ENCODE data around the gene RAET1E.
"Not testable (repeated sequence)": the region's sequence is repeated elsewhere in the genome, so short reads cannot be mapped to it uniquely, and the experiment has no call there.

Gene RAET1E

GRCh38 chr6:149909701-149910470 is 12.0 kb upstream of the RAET1E start:
- ATAC-seq: no peak

- not testable (repeated sequence) for ATAC-seq
Measured at GRCh38 chr6:149908480-149908879, 10.6 kb upstream of the RAET1E start.

GRCh38 chr6:149907317-149907716 is 9.4 kb upstream of the RAET1E start:
- ATAC-seq: no peak

GRCh38 chr6:149906405-149906804 is 8.5 kb upstream of the RAET1E start:
- ATAC-seq: no peak

GRCh38 chr6:149905911-149906371 is 8.0 kb upstream of the RAET1E start:
- ATAC-seq: no peak

- no peak for ATAC-seq
Measured at GRCh38 chr6:149905371-149905910, 7.5 kb upstream of the RAET1E start.

GRCh38 chr6:149904661-149905370 is 6.9 kb upstream of the RAET1E start:
- ATAC-seq: no peak

GRCh38 chr6:149903938-149904611 is 6.2 kb upstream of the RAET1E start:
- ATAC-seq: no peak

GRCh38 chr6:149901444-149902140 is 3.7 kb upstream of the RAET1E start:
- no peak for ATAC-seq

GRCh38 chr6:149900620-149901443 is 2.9 kb upstream of the RAET1E start:
- no peak for ATAC-seq

GRCh38 chr6:149899926-149900619 is 2.2 kb upstream of the RAET1E start:
- no peak for ATAC-seq

GRCh38 chr6:149899486-149899885 is 1.6 kb upstream of the RAET1E start:
- no peak for ATAC-seq

GRCh38 chr6:149898966-149899365 is 1.1 kb upstream of the RAET1E start:
- no peak for ATAC-seq

GRCh38 chr6:149897015-149897697 is 757 bp downstream of the RAET1E start:
- no peak for ATAC-seq

- ATAC-seq: no peak
Measured at GRCh38 chr6:149896491-149896890, 1.4 kb downstream of the RAET1E start.

- peak; percentile 38 to 55 for ATAC-seq
Measured at GRCh38 chr6:149895833-149896271, 2.1 kb downstream of the RAET1E start.

GRCh38 chr6:149895048-149895590 is 2.8 kb downstream of the RAET1E start:
- no peak for ATAC-seq

GRCh38 chr6:149891864-149892263 is 6.0 kb downstream of the RAET1E start:
- not testable (repeated sequence) for ATAC-seq

GRCh38 chr6:149891259-149891658 is 6.7 kb downstream of the RAET1E start:
- no peak for ATAC-seq

- ATAC-seq: no peak
Measured at GRCh38 chr6:149890629-149891045, 7.3 kb downstream of the RAET1E start.
